ENCODE results near the gene SMCHD1. TPM values are rescaled to one million over a fixed set of nuclear protein-coding genes. Genes with fewer than 3 reads are reported as not detected.
"Not testable (repeated sequence)": the region's sequence is repeated elsewhere in the genome, so short reads cannot be mapped to it uniquely, and the experiment has no call there.

Gene SMCHD1
- total and polyA plus RNA-seq, 2 experiments from 2014 or later, result 13.0 to 63.9 TPM

DNA sequence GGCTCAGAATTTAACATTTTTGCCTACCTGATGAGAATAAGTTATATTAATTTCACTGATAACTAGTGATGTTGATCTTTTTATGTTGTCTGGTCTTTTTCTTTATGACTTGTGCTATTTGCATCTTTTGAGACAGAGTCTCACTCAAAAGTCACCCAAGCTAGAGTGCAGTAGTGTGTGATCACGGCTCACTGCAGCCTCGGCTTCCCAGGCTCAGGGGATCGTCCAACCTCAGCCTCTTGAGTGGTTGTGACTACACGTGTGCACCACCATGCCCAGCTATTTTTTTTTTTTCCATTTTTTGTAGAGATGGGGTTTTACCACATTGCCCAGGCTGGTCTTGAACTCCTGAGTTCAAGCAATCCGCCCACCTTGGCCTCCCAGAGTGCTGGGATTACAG is 7.5 kb downstream of the SMCHD1 start:
- 96% methylated on average over 5 of the region's 5 CpGs for WGBS (ENCODE audit: low lambda C conversion rate, missing lambda C conversion rate)
- Histone ChIP-seq H3K4me1 (ENCODE audit: insufficient read depth) (peaks cover 10% of the 10 kb centered on the region), H3K27ac (no peak overlapping the region)

DNA sequence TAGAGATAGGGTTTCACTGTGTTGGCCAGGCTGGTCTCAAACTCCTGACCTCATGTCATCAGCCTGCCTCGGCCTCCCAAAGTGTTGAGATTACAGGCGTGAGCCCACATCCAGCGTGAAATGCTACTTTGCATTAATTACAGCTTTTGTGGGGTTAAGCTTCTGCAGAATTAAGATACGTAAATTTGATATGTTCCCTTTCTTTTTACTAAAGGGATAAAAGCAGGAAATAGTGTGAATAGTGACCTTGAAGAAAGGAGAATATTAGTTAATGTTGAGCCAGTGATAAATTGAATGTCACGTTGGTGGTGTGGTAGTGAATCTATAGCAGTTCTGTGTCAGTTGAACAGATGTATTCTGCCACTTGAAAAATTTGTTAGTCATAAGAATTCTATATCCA is 16.9 kb downstream of the SMCHD1 start:
- H3K4me2 ChIP-seq, result no peak overlapping the region
- 97% methylated on average over 5 of the region's 5 CpGs for WGBS (ENCODE audit: low lambda C conversion rate, missing lambda C conversion rate)
- no peak overlapping the region for H3K4me3 ChIP-seq
- H3K36me3 ChIP-seq (replicated peaks; ENCODE audit: insufficient read depth, low read depth), result no peaks in the 10 kb centered on the region
- DNase-seq (ENCODE audit: low spot score), result no peak
- H3K4me1 ChIP-seq (ENCODE audit: insufficient read depth), result no peaks in the 10 kb centered on the region
- no peak for TF ChIP-seq EZH2phosphoT487 (IDR thresholded peaks at IDR 0.05; ENCODE audit: low read depth, severe bottlenecking, unreplicated experiment)
- TF ChIP-seq EZH2 (IDR thresholded peaks at IDR 0.05; ENCODE audit: borderline replicate concordance), result no peak
- TF ChIP-seq, protein P1, sequence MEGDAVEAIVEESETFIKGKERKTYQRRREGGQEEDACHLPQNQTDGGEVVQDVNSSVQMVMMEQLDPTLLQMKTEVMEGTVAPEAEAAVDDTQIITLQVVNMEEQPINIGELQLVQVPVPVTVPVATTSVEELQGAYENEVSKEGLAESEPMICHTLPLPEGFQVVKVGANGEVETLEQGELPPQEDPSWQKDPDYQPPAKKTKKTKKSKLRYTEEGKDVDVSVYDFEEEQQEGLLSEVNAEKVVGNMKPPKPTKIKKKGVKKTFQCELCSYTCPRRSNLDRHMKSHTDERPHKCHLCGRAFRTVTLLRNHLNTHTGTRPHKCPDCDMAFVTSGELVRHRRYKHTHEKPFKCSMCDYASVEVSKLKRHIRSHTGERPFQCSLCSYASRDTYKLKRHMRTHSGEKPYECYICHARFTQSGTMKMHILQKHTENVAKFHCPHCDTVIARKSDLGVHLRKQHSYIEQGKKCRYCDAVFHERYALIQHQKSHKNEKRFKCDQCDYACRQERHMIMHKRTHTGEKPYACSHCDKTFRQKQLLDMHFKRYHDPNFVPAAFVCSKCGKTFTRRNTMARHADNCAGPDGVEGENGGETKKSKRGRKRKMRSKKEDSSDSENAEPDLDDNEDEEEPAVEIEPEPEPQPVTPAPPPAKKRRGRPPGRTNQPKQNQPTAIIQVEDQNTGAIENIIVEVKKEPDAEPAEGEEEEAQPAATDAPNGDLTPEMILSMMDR (IDR thresholded peaks at IDR 0.05; ENCODE audit: poor library complexity), result no peak
- H3K27me3 ChIP-seq, result no peaks in the 10 kb centered on the region
- no peak overlapping the region for H3K27ac ChIP-seq
- H4K20me1 ChIP-seq (ENCODE audit: insufficient read depth, poor library complexity, severe bottlenecking), result no peaks in the 10 kb centered on the region
- no peaks in the 10 kb centered on the region for H3K9me3 ChIP-seq (ENCODE audit: low read depth)
- no peak overlapping the region for H2AFZ ChIP-seq
- H3K9me2 ChIP-seq (replicated peaks; ENCODE audit: insufficient read depth), result no peaks in the 10 kb centered on the region
- H3K79me2 ChIP-seq, result peaks cover 52% of the 10 kb centered on the region

More for the DNA sequence above, 7.5 kb downstream of the SMCHD1 start:
- no peak for DNase-seq (ENCODE audit: low spot score)
- no peaks in the 10 kb centered on the region for H3K36me3 ChIP-seq (replicated peaks; ENCODE audit: insufficient read depth, low read depth)
- peaks cover 58% of the 10 kb centered on the region for H4K20me1 ChIP-seq (ENCODE audit: insufficient read depth, poor library complexity, severe bottlenecking)
- H3K79me2 ChIP-seq, result peaks cover 93% of the 10 kb centered on the region
- H3K4me2 ChIP-seq, result no peak overlapping the region
- H3K9me3 ChIP-seq (ENCODE audit: low read depth), result no peaks in the 10 kb centered on the region
- TF ChIP-seq, protein P1 (IDR thresholded peaks at IDR 0.05; ENCODE audit: poor library complexity), result no peak
- TF ChIP-seq EZH2 (IDR thresholded peaks at IDR 0.05; ENCODE audit: borderline replicate concordance) (no peak), EZH2phosphoT487 (IDR thresholded peaks at IDR 0.05; ENCODE audit: low read depth, severe bottlenecking, unreplicated experiment) (no peak)
- H3K4me3 ChIP-seq, result no peak overlapping the region
- no peaks in the 10 kb centered on the region for H3K27me3 ChIP-seq
- H2AFZ ChIP-seq, result no peak overlapping the region
- H3K9me2 ChIP-seq (replicated peaks; ENCODE audit: insufficient read depth), result no peaks in the 10 kb centered on the region

DNA sequence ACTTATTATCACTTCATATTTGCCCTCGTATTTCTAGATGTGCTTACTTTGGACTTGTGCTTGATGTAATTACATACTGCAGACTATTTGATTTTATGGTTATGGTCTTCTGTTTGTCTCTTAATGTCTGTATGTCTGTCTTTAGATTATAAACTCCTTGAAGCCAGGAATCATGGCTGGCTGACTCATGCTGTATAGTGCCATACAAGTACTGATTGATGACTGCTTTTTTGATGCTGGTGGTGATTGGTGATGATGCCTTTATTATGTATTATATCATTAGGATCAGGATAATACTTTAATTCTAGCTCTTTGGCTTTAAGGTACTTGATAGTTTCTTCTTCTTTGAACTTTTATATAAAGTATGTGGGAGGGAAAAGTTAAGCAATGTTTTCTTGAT is 17.3 kb downstream of the SMCHD1 start:
- Histone ChIP-seq H3K9me2 (replicated peaks; ENCODE audit: insufficient read depth) (no peaks in the 10 kb centered on the region), H3K36me3 (replicated peaks; ENCODE audit: insufficient read depth, low read depth) (no peaks in the 10 kb centered on the region), H3K4me3 (no peak overlapping the region), H3K9me3 (ENCODE audit: low read depth) (no peaks in the 10 kb centered on the region), H3K27ac (no peak overlapping the region), H4K20me1 (ENCODE audit: insufficient read depth, poor library complexity, severe bottlenecking) (no peaks in the 10 kb centered on the region), H3K4me1 (ENCODE audit: insufficient read depth) (no peaks in the 10 kb centered on the region), H3K27me3 (no peaks in the 10 kb centered on the region), H3K79me2 (peaks cover 52% of the 10 kb centered on the region), H3K4me2 (no peak overlapping the region), H2AFZ (no peak overlapping the region)
- DNase-seq (ENCODE audit: low spot score), result no peak
- 91% methylated on average over 1 of the region's 1 CpG for WGBS (ENCODE audit: low lambda C conversion rate, missing lambda C conversion rate)
- TF ChIP-seq EZH2phosphoT487 (IDR thresholded peaks at IDR 0.05; ENCODE audit: low read depth, severe bottlenecking, unreplicated experiment) (no peak), EZH2 (IDR thresholded peaks at IDR 0.05; ENCODE audit: borderline replicate concordance) (no peak)
- TF ChIP-seq, protein P1 (IDR thresholded peaks at IDR 0.05; ENCODE audit: poor library complexity), result no peak

DNA sequence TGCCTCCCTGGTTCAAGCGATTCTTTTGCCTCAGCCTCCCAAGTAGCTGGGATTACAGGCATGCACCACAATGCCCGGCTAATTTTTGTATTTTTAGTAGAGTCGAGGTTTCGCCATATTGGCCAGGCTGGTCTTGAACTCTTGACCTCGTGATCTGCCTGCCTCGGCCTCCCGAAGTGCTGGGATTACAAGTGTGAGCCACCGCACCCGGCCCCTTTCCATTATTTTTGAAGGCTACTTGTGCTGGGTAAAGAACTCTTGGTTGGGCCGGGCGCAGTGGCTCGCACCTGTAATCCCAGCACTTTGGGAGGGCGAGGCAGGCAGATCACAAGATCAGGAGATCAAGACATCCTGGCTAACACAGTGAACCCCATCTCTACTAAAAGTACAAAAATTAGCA is 23.4 kb downstream of the SMCHD1 start:
- not testable (repeated sequence) for H3K9me2 ChIP-seq (replicated peaks; ENCODE audit: insufficient read depth); H3K27ac ChIP-seq; H3K27me3 ChIP-seq; H4K20me1 ChIP-seq (ENCODE audit: insufficient read depth, poor library complexity, severe bottlenecking); H3K9me3 ChIP-seq (ENCODE audit: low read depth); H3K4me2 ChIP-seq; H2AFZ ChIP-seq; H3K4me1 ChIP-seq (ENCODE audit: insufficient read depth); H3K4me3 ChIP-seq; DNase-seq (ENCODE audit: low spot score); H3K36me3 ChIP-seq (replicated peaks; ENCODE audit: insufficient read depth, low read depth)
- 98% methylated on average over 13 of the region's 13 CpGs for whole genome bisulfite sequencing (ENCODE audit: low lambda C conversion rate, missing lambda C conversion rate)
- peaks cover 45% of the 10 kb centered on the region for H3K79me2 ChIP-seq

Data from hepatocyte (in vitro differentiated cells).